C4-2B (cell line): Measurements from ENCODE around the gene AMER3.
"Not testable (repeated sequence)": the region's sequence is repeated elsewhere in the genome, so short reads cannot be mapped to it uniquely, and the experiment has no call there.

ENCODE experiments used
- H3K27ac ChIP-seq: fragments of 450-650 bp; 2 replicates; pipeline ENCODE4 v1.5.1; 2017
- ZFX ChIP-seq: fragments of 450-650 bp; IDR thresholded peaks from 2 replicates; pipeline ENCODE4 v1.6.1; 2017
- TF ChIP-seq, protein P1 (sequence below): fragments of 450-650 bp; conservative IDR thresholded peaks from 2 replicates; pipeline ENCODE4 v1.5.1; 2017; ENCODE audit warnings: mild to moderate bottlenecking

The AMER3 gene, protein sequence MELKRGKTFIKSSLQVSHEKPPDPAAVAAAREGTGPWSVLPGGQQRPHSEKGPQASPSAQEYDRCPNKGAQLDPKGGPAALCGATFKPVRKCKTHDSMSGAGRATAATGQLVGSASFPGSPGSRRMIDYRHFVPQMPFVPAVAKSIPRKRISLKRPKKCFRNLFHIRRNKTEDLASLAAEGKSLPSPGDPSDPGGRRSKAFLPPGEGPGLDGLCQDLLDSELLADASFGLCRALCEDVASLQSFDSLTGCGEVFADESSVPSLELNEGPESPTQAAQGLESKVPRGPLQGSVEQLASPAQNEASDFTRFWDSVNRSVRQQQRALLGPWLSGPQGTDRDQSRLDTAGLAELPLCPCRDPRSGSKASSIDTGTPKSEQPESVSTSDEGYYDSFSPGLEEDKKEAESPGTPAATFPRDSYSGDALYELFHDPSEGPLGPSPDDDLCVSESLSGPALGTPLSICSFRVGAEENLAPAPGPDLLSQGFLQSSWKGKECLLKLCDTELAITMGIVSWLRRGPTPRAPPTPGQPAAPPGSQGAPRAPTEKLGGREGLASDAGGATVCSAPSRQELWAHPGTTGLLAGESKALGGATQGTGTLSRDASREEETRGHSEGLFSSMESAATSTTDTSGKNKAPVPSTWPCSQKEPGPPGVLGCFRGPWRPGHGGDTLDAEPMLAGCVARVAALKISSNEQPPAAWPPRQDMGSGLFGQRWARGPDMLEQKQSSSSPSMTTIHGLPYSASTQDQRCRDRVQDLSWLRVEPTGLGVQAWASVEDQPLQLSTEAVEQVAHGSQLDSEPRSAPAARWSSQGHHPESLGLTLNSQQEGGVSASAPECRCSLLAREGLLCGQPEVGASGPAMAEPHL

DNA sequence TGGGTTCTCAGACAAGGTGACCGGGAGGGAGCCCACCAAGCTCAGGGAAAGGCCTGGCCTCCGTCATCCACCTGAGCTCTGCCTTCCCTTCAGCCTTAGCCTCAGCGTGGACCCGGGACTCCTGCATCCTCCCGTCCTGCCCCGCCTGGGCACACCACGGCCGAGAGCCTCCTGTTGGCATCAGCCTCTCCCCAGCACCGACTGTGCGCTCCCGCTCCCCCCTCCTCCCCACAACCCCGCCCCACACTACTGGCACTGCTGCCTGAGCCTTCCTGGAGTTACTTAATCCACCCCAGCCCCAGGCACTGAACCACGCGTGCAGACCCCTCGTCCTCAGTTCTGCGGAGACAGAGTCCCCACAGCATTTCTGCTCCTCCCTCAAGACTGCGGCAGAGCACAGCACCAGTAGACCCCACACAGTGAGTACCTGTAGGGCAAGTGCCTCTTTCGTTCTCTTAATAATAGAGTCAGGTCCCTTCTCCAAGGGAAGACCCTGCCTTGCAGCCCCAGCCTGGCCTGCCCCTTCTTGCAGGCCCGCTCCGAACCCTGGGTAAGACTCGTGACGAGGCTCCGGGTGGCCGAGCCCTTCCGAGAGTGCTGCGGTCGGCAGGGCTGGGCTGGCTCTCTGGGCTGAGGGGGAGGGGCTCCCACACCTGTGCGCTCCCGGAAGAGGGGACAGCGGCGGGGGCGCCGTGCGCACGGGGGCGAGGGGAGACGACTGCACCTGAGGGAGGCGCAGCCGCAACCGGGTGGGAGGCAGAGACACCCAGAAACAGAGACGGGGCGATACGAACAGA, at the start of gene AMER3:
TSS of gene AMER3 (plus strand) at position 285 of the 797 bp plus-strand sequence. CDS start 6,533 bp downstream, outside the sequence.
- H3K27ac ChIP-seq, result no peak within 1 kb of the TSS
- TF ChIP-seq, protein P1, sequence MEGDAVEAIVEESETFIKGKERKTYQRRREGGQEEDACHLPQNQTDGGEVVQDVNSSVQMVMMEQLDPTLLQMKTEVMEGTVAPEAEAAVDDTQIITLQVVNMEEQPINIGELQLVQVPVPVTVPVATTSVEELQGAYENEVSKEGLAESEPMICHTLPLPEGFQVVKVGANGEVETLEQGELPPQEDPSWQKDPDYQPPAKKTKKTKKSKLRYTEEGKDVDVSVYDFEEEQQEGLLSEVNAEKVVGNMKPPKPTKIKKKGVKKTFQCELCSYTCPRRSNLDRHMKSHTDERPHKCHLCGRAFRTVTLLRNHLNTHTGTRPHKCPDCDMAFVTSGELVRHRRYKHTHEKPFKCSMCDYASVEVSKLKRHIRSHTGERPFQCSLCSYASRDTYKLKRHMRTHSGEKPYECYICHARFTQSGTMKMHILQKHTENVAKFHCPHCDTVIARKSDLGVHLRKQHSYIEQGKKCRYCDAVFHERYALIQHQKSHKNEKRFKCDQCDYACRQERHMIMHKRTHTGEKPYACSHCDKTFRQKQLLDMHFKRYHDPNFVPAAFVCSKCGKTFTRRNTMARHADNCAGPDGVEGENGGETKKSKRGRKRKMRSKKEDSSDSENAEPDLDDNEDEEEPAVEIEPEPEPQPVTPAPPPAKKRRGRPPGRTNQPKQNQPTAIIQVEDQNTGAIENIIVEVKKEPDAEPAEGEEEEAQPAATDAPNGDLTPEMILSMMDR, result no peak
- TF ChIP-seq ZFX, result no peak

DNA sequence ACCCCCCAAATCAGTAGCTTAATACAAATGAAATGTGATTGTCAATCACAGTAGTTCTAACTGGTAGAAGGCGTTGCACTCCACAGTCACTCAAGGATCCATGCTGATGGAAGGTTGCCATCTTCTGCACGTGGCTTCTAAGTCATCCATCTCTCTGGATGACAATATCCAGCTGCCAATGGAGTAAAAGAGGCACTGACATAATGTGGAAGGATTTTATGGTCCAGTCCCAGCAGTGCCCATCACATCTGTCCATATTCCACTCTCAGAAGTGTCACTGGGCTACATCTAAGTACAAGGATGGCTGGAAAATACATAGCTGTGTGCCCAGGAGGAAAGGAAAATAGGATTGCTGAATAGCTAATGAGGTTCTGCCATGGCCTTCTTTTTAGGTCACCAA, 40.5 kb upstream of the AMER3 start:
- not testable (repeated sequence) for H3K27ac ChIP-seq

DNA sequence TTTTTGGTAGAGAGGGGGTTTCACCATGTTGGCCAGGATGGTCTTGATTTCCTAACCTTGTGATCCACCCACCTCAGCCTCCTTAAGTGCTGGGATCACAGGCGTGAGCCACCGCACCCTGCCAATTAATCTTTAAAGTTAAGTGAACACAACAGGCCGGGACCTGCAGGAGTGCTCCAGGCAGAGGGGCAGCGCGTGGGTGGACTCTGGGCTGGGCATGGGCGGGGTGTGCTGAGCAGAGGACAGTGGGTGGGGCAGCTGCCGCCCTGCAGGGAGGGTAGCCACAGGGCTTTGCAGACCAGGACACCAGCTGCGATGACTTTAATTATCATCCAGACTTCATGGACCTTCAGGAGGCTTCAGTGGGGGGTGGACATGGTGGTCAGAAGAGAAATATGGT, 35.3 kb upstream of the AMER3 start:
- no peak overlapping the region for H3K27ac ChIP-seq
- TF ChIP-seq ZFX, result no peak
- TF ChIP-seq, protein P1, result no peak

DNA sequence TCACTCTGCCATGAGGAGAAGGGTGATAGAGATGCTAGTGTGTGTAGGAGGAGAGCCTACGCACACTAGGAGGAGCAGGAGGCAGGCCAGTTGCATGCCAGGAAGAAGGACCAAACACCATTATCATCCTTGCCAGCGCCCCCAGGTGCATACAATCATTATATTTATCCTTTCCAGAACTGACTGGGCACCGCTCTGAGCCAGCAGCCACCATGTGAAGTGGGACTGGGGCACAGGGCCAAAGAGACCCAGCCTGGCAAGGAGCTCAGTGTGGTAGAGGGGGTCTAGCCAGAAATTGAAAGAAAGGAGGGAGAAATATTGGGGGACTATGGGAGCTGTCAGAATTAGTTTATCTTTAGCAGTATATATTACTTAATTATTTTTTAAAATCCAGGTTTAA, 34.8 kb upstream of the AMER3 start:
- no peak overlapping the region for H3K27ac ChIP-seq
- TF ChIP-seq, protein P1, result no peak
- no peak for TF ChIP-seq ZFX

DNA sequence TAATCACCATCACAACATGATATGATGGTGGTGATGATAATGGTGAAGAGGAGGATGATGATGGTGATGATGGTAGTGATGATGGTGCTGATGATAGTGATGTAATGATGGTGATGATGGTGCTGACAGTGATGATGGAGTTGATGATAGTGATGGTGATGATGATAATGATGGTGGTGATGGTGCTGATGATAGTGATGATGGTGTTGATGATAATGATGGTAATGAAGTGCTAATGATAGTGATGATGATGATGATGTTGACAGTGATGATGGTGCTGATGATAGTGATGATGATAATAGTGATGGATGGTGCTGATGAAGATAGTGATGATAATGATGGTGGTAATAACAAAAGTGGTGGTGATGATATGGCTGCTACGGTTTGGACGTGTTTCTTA, 30.9 kb upstream of the AMER3 start:
- H3K27ac ChIP-seq, result no peak overlapping the region

DNA sequence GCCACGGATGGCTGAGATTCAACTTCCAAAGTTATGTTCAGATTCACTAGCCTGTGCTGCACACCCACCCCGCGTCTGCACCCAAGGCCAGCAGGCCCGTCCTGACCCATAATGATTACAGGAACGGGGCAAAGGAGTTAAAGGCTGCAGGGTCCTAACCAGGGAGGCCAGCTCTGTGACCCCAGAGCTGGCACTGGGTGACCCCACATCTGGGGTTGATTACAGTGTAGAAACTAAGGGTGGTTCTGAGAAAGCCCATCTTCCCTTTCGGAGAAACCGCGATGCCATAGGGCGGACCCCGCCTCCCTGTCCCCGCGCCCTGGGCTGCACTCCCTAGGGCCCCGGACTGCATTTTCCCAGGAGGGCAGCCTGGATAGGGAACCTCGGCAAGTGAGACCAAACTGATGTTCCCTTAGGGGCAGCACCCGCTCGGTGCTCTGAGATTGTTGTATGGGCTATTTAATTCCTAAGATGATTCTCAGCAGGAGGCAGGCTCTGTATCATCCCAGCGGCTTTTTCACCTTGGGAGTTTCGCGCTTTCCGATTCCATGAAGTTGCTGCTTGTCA, 28.6 kb upstream of the AMER3 start:
- H3K27ac ChIP-seq, result no peak overlapping the region
- no peak for TF ChIP-seq ZFX
- TF ChIP-seq, protein P1, result no peak

More for the DNA sequence above, 30.9 kb upstream of the AMER3 start:
- no peak for TF ChIP-seq ZFX
- TF ChIP-seq, protein P1, result no peak

DNA sequence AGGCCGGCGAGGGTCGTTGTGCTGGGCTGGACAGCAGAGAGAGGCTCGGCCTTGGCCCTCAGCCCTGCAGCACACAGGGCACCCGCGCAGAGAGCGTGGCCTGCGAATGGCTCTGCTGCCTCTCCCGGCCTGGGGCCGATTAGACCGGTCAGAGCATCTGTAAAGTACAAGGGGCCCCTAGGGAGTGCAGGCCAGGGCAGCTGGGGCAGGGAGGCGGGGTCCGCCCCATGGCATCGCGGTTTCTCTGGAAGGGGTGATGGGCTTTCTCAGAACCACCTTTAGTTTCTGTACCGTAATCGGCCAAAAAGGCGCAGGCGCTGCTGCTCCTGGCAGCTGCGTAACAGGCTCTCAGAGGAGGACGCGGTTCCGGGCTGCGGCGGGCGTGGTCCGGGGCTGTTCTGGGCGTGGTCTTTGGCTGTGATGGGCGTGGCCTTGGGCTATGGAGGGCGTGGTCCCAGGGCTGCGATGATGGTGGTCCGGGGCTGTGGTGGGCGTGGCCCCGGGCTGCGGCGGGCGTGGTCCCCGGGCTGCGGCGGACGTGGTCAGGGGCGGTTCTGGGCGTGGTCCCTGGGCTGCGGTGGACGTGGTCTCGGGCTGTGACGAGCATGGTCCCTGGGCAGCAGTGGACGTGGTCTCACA, 27.9 kb upstream of the AMER3 start:
- no peak for TF ChIP-seq ZFX
- TF ChIP-seq, protein P1, result no peak
- no peak overlapping the region for H3K27ac ChIP-seq
